AG09309 (cell line): ENCODE data around the gene CMTM1.
A peak's percentile ranks its signal among the peaks of the same experiment; 100 is the strongest.

Experiments
- DNase-seq: peaks from one replicate; pipeline ENCODE4 v3.0.0-alpha.2; 2010; ENCODE audit warnings: low read depth
- H3K4me3 ChIP-seq: 2 replicates; pipeline ENCODE4 v1.5.1; 2011; ENCODE audit warnings: mild to moderate bottlenecking, low read depth, low read length, moderate library complexity; ENCODE audit not compliant: control insufficient read depth
- TF ChIP-seq, protein P1 (sequence below): IDR thresholded peaks from 2 replicates; pipeline ENCODE4 v1.5.1; 2011; ENCODE audit warnings: mild to moderate bottlenecking, low read depth, low read length, inconsistent platforms; ENCODE audit not compliant: insufficient read depth, control insufficient read depth; ENCODE audit errors: missing control alignments

The CMTM1 gene

GRCh38 chr16:66525396-66526180, 40.7 kb upstream of the CMTM1 start:
- TF ChIP-seq, protein P1, sequence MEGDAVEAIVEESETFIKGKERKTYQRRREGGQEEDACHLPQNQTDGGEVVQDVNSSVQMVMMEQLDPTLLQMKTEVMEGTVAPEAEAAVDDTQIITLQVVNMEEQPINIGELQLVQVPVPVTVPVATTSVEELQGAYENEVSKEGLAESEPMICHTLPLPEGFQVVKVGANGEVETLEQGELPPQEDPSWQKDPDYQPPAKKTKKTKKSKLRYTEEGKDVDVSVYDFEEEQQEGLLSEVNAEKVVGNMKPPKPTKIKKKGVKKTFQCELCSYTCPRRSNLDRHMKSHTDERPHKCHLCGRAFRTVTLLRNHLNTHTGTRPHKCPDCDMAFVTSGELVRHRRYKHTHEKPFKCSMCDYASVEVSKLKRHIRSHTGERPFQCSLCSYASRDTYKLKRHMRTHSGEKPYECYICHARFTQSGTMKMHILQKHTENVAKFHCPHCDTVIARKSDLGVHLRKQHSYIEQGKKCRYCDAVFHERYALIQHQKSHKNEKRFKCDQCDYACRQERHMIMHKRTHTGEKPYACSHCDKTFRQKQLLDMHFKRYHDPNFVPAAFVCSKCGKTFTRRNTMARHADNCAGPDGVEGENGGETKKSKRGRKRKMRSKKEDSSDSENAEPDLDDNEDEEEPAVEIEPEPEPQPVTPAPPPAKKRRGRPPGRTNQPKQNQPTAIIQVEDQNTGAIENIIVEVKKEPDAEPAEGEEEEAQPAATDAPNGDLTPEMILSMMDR: no peak
- DNase-seq: peak; percentile 63
- H3K4me3 ChIP-seq: no peak overlapping the region

- DNase-seq: no peak
- TF ChIP-seq, protein P1: no peak
Measured at GRCh38 chr16:66528294-66528693, 37.9 kb upstream of the CMTM1 start.

GRCh38 chr16:66529475-66529874, 36.8 kb upstream of the CMTM1 start:
- TF ChIP-seq, protein P1: no peak
- no peak for DNase-seq
- no peak overlapping the region for H3K4me3 ChIP-seq

More at GRCh38 chr16:66528294-66528693, 37.9 kb upstream of the CMTM1 start:
- no peak overlapping the region for H3K4me3 ChIP-seq

GRCh38 chr16:66534376-66534799, 31.9 kb upstream of the CMTM1 start:
- TF ChIP-seq, protein P1: no peak
- no peak for DNase-seq
- H3K4me3 ChIP-seq: no peak overlapping the region

DNA sequence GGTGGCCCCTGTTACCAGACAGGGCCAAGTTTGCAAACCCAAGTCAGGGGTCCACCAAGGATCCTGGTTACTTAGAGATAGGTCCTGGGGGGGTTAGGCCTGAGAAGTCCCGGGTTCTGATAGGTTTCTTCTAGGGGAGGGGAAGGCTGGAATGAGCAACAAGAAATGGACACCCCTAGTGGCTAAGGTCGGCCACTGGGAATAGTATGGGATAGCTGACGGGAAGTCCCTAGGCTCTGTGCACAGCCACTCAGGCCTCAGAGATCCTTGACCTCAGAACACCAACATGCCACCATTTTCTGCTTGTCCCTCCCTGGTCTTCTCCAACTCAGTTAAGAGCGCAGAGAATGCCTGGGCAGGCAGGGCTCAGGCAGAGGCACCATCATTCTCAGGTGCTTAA, 29.7 kb upstream of the CMTM1 start:
- TF ChIP-seq, protein P1: no peak

GRCh38 chr16:66537236-66537635, 29.0 kb upstream of the CMTM1 start:
- DNase-seq: no peak
- H3K4me3 ChIP-seq: no peak overlapping the region
- TF ChIP-seq, protein P1: no peak

More for the DNA sequence above, 29.7 kb upstream of the CMTM1 start:
- no peak overlapping the region for H3K4me3 ChIP-seq
- DNase-seq: no peak

- no peak overlapping the region for H3K4me3 ChIP-seq
- no peak for DNase-seq
- TF ChIP-seq, protein P1: no peak
Measured at GRCh38 chr16:66538910-66539309, 27.3 kb upstream of the CMTM1 start.
